OCI-LY3 (cell line): ENCODE data around the gene EFNB3.

ENCODE experiments used
- EZH2phosphoT487 ChIP-seq: fragments of 200-600 bp; shearing (Covaris generic); IDR thresholded peaks from 2 replicates; pipeline ENCODE4 v1.6.1; 2018; ENCODE audit warnings: antibody characterized with exemption, mixed run types, low read depth
- TF ChIP-seq, protein P1 (sequence below): fragments of 200-600, 300-600 bp; sonication (generic); IDR thresholded peaks from 2 replicates; pipeline ENCODE4 v1.5.1; 2014; ENCODE audit warnings: antibody characterized with exemption, low read length, low read depth

DNA sequence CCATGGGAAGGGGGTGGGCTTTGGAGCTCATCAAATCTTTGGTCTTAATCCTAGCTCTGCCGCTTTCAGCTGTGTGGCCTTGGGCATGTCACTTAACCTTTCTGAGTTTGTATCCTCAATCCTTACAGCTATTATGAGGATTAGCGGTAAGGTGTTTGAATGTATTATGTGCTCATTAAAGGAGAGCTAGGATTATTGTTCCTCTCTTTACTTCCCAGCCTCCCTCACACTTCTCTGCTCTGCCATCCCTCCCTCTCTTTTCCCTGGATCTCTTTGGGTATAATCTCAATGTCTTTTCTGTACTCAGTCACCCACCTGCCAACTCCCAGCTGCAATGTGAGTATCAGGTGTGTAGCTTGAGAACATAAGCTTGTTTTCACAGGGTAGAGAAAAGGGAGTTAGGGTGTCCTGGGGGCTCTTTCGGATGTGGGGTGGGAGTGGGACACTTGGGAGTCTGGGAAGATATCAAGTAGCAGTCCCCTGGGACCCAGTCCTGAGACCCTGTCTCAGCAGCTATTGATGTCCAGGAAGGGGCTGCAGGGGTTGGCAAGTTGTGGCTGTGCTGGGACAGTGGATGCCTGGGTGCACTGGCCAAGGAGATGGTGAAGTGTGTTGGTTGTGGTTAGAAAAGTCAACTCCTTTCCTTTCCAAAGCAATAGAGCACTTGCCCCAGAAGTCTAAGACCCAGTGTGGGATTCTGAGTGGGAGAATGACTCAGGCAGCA, 1.8 kb downstream of the EFNB3 start:
- TF ChIP-seq, protein P1, sequence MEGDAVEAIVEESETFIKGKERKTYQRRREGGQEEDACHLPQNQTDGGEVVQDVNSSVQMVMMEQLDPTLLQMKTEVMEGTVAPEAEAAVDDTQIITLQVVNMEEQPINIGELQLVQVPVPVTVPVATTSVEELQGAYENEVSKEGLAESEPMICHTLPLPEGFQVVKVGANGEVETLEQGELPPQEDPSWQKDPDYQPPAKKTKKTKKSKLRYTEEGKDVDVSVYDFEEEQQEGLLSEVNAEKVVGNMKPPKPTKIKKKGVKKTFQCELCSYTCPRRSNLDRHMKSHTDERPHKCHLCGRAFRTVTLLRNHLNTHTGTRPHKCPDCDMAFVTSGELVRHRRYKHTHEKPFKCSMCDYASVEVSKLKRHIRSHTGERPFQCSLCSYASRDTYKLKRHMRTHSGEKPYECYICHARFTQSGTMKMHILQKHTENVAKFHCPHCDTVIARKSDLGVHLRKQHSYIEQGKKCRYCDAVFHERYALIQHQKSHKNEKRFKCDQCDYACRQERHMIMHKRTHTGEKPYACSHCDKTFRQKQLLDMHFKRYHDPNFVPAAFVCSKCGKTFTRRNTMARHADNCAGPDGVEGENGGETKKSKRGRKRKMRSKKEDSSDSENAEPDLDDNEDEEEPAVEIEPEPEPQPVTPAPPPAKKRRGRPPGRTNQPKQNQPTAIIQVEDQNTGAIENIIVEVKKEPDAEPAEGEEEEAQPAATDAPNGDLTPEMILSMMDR: no peak
- TF ChIP-seq EZH2phosphoT487: no peak
